ENCODE results near the gene MRPL55.

The MRPL55 gene

GRCh38 chr1:228101614-228101993 is 7.5 kb downstream of the MRPL55 start:
- DNase-seq (ENCODE audit: low spot score), result no peak

- DNase-seq (ENCODE audit: low spot score), result no peak
Observed at GRCh38 chr1:228100822-228101613, 8.1 kb downstream of the MRPL55 start.

GRCh38 chr1:228099331-228099732 is 9.8 kb downstream of the MRPL55 start:
- no peak for DNase-seq (ENCODE audit: low spot score)

GRCh38 chr1:228098323-228098931 is 10.7 kb downstream of the MRPL55 start:
- DNase-seq (ENCODE audit: low spot score), result no peak

GRCh38 chr1:228097333-228098081 is 11.6 kb downstream of the MRPL55 start:
- DNase-seq (ENCODE audit: low spot score), result no peak

GRCh38 chr1:228096416-228097332 is 12.4 kb downstream of the MRPL55 start:
- no peak for DNase-seq (ENCODE audit: low spot score)

- no peak for DNase-seq (ENCODE audit: low spot score)
Observed at GRCh38 chr1:228095938-228096337, 13.2 kb downstream of the MRPL55 start.

- DNase-seq (ENCODE audit: low spot score), result no peak
Observed at GRCh38 chr1:228095161-228095560, 13.9 kb downstream of the MRPL55 start.

- DNase-seq (ENCODE audit: low spot score), result no peak
Observed at GRCh38 chr1:228094432-228095016, 14.6 kb downstream of the MRPL55 start.

- no peak for DNase-seq (ENCODE audit: low spot score)
Observed at GRCh38 chr1:228093050-228093906, 15.8 kb downstream of the MRPL55 start.

GRCh38 chr1:228092342-228093049 is 16.6 kb downstream of the MRPL55 start:
- DNase-seq (ENCODE audit: low spot score), result no peak

GRCh38 chr1:228091084-228091483 is 18.0 kb downstream of the MRPL55 start:
- no peak for DNase-seq (ENCODE audit: low spot score)

- no peak for DNase-seq (ENCODE audit: low spot score)
Observed at GRCh38 chr1:228090613-228091081, 18.5 kb downstream of the MRPL55 start.

- no peak for DNase-seq (ENCODE audit: low spot score)
Observed at GRCh38 chr1:228089519-228090380, 19.3 kb downstream of the MRPL55 start.

GRCh38 chr1:228088586-228089498 is 20.3 kb downstream of the MRPL55 start:
- DNase-seq (ENCODE audit: low spot score), result no peak

GRCh38 chr1:228087771-228088251 is 21.3 kb downstream of the MRPL55 start:
- no peak for DNase-seq (ENCODE audit: low spot score)

GRCh38 chr1:228085287-228085951 is 23.7 kb downstream of the MRPL55 start:
- no peak for DNase-seq (ENCODE audit: low spot score)
